Glutamatergic neuron (in vitro differentiated cells): ENCODE measurements around the gene ANO2. TPM values are rescaled to one million over a fixed set of nuclear protein-coding genes. Genes with fewer than 3 reads are reported as not detected.

Experiments
- DNase-seq: peaks from one replicate; pipeline ENCODE4 v3.0.0; 2022
- H3K27ac Mint-ChIP-seq: one replicate; pipeline ENCODE4 v1.8.0; 2020; ENCODE audit warnings: mild to moderate bottlenecking, mixed read lengths, inconsistent platforms; ENCODE audit not compliant: unreplicated experiment
- H3K27me3 Mint-ChIP-seq: one replicate; pipeline ENCODE4 v1.8.0; 2020; ENCODE audit warnings: mild to moderate bottlenecking, moderate library complexity, mixed read lengths, inconsistent platforms; ENCODE audit not compliant: unreplicated experiment
- H3K36me3 Mint-ChIP-seq: one replicate; pipeline ENCODE4 v1.8.0; 2020; ENCODE audit warnings: mild to moderate bottlenecking, mixed read lengths, inconsistent platforms; ENCODE audit not compliant: unreplicated experiment
- H3K4me1 Mint-ChIP-seq: one replicate; pipeline ENCODE4 v1.8.0; 2020; ENCODE audit warnings: mild to moderate bottlenecking, low read depth, mixed read lengths, inconsistent platforms; ENCODE audit not compliant: unreplicated experiment
- H3K4me3 Mint-ChIP-seq: one replicate; pipeline ENCODE4 v1.8.0; 2020; ENCODE audit warnings: mild to moderate bottlenecking, mixed read lengths, inconsistent platforms; ENCODE audit not compliant: unreplicated experiment
- H3K9me3 Mint-ChIP-seq: one replicate; pipeline ENCODE4 v1.8.0; 2020; ENCODE audit warnings: mild to moderate bottlenecking, moderate library complexity, mixed read lengths, inconsistent platforms; ENCODE audit not compliant: unreplicated experiment
- total RNA-seq: library from RNA; stranded (reverse); fragmentation: NEBNext Ultra II Directional; extraction: Animal tissue kit (Norgen Biotek cat#: 25700); gene quantifications from one replicate; pipeline ENCODE4 v1.2.1, GENCODE V29; 2021; ENCODE audit not compliant: unreplicated experiment
- TF ChIP-seq, protein P1 (sequence below): fragments of 200-600 bp; sonication (generic); IDR thresholded peaks from one replicate; pipeline ENCODE4 v1.5.0; 2021; ENCODE audit not compliant: partially characterized antibody, unreplicated experiment

Gene ANO2
- total RNA-seq, 1 donor from 2014 or later, result not detected

DNA sequence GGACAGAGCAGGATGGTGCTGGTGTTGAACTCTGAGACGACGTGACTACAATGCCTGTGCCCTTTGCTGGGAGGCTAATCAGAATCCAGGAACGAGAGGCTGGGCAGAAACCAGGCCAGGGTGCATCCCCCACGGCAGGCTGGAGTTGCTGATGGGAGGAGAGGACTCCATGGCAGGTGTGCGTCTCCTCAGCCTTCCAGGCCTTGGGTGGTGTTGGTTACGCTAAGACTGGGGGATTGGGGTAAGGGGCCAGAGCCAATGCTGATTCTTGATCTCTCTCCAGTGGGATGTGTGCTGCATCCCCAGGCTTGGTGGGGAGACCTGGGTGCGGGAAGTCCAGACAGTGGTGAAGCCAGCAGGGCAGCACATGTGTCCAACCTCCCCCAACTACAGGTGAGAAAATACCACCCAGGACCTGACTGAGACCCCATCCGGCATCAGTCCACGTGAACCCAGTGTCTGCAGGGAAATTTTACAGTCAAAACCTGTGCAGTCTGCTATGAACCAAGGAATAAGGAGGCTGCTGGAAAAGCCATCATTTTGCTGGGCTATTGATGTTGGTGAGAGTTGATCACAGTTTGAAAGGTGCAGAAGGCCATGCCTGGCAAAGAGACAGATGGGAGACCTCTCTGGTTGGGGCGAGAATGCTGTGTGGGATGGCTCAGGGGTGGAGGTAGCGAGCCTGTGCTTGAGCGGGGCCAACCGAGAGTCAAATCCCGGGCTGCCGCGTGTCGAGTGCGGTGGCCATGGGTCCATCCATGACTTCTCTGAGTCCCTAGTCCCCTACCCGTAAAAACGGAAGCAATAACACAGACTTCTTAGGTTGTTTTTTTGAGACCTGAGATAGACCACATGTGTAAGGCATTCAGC lies 423.4 kb downstream of the ANO2 start:
- no peak overlapping the region for H3K4me3 Mint-ChIP-seq
- no peak for DNase-seq
- peaks cover 6% of the 10 kb centered on the region for H3K4me1 Mint-ChIP-seq
- H3K27ac Mint-ChIP-seq, result no peak overlapping the region
- TF ChIP-seq, protein P1, sequence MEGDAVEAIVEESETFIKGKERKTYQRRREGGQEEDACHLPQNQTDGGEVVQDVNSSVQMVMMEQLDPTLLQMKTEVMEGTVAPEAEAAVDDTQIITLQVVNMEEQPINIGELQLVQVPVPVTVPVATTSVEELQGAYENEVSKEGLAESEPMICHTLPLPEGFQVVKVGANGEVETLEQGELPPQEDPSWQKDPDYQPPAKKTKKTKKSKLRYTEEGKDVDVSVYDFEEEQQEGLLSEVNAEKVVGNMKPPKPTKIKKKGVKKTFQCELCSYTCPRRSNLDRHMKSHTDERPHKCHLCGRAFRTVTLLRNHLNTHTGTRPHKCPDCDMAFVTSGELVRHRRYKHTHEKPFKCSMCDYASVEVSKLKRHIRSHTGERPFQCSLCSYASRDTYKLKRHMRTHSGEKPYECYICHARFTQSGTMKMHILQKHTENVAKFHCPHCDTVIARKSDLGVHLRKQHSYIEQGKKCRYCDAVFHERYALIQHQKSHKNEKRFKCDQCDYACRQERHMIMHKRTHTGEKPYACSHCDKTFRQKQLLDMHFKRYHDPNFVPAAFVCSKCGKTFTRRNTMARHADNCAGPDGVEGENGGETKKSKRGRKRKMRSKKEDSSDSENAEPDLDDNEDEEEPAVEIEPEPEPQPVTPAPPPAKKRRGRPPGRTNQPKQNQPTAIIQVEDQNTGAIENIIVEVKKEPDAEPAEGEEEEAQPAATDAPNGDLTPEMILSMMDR, result no peak
- H3K27me3 Mint-ChIP-seq, result peaks cover 4% of the 10 kb centered on the region
- no peaks in the 10 kb centered on the region for H3K36me3 Mint-ChIP-seq
- no peaks in the 10 kb centered on the region for H3K9me3 Mint-ChIP-seq

DNA sequence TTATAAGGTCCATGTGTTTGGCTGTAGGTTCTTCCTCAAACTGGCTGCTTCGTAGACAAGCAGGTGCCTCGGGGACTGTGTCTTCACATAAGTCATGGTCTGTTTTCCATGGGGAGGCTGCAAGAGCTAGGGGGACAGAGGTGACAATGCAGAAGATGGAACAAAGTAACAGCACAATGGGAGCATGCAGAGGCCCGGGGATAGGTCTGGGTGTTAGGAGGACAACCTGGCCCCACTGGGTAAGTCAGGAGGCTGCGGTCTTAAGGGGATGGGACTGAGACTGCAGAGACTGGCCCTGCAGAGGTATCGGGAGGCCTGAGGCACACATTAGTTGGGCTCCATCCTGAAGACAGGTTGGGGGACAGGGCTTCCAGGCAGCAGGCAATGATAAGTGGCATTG lies 424.2 kb downstream of the ANO2 start:
- Mint-ChIP-seq H3K36me3 (no peaks in the 10 kb centered on the region), H3K27ac (no peak overlapping the region), H3K27me3 (peaks cover 4% of the 10 kb centered on the region), H3K4me1 (peaks cover 6% of the 10 kb centered on the region), H3K9me3 (no peaks in the 10 kb centered on the region), H3K4me3 (no peak overlapping the region)
- TF ChIP-seq, protein P1, result no peak
- no peak for DNase-seq

DNA sequence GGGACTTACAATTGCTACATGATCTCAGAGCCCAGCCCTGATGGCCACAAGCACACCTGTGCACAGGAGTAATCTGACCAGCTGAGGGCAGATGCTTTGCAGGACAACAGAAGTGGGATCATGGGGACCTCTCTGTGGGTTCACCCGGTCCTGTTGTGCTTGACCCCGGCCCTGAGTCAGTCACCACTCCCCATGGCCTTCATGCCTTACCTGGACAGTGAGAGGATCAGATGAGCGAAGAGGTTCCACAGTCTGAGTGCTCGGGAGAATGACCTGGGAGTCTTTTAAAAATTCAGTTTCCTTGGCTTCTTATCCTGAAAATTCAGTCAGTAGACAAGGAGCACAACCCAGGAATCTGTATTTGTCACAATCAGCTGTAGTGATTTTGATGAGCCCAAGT lies 425.0 kb downstream of the ANO2 start:
- TF ChIP-seq, protein P1, result no peak
- no peak for DNase-seq
- Mint-ChIP-seq H3K4me1 (peaks cover 4% of the 10 kb centered on the region), H3K36me3 (no peaks in the 10 kb centered on the region), H3K27ac (no peak overlapping the region), H3K27me3 (peaks cover 2% of the 10 kb centered on the region), H3K9me3 (no peaks in the 10 kb centered on the region), H3K4me3 (no peak overlapping the region)

DNA sequence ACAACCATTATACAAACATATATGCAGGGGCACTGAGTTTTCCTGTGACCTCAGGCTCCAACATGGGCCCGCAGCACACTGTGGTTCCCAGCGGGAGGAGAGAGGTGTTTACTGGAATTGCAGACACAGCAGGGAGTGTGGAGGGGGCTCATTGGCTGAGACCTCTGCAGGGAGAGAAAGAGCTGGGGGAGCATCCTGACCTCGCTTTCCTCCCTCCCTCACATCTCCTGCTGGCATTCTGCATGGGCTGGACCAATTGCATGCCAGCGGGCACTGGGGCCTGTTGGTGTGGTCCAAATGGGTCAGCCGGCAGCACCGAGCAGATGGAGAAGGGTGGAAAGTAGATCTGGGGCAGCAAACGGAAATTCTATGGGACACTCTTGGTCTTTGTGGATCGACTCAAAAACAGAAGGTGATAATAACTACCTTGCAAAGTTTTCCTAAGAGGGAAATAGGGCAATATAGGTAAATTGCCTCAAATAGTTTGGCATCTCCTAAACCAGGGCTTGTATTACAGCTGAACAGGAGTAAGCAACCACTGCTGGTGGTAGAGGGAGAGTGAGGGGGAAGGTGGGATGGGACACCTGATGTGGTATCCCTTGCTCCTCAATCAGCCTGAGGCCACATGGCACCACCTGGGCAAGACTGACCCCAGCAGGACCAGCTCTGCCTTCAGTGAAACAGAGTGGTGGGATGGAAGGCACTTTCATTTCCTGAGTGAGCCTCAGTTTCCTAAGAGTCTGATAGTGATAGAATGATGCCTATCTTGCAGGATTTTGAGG lies 426.3 kb downstream of the ANO2 start:
- Mint-ChIP-seq H3K9me3 (no peaks in the 10 kb centered on the region), H3K4me3 (no peak overlapping the region), H3K27ac (no peak overlapping the region), H3K4me1 (peaks cover 4% of the 10 kb centered on the region), H3K36me3 (no peaks in the 10 kb centered on the region), H3K27me3 (peaks cover 2% of the 10 kb centered on the region)
- TF ChIP-seq, protein P1, result no peak
- DNase-seq, result no peak
